Measurements from ENCODE around the gene DHRSX. TPM values are rescaled to one million over a fixed set of nuclear protein-coding genes. Genes with fewer than 3 reads are reported as not detected.
"Not testable (repeated sequence)": the region's sequence is repeated elsewhere in the genome, so short reads cannot be mapped to it uniquely, and the experiment has no call there.

The DHRSX gene
- total RNA-seq, 3 donors from 2014 or later (not counting 1 experiment from before 2014, with no cell fraction given), result 21.5 to 26.1 (median 22.9) TPM

GRCh38 chrX:2474280-2474962, 26.4 kb downstream of the DHRSX start:
- H3K27ac Mint-ChIP-seq, result no peak overlapping the region
- no peak overlapping the region for H3K4me3 Mint-ChIP-seq
- no peaks in the 10 kb centered on the region for H3K4me1 ChIP-seq (ENCODE audit: control insufficient read depth, insufficient read depth, low read length)
- no peak for DNase-seq
- WGBS (ENCODE audit: insufficient coverage), result 98% methylated on average over 20 of the region's 20 CpGs
- no peaks in the 10 kb centered on the region for H3K27me3 Mint-ChIP-seq (ENCODE audit: low read depth in 2 of 2)
- no peak overlapping the region for H3K4me3 ChIP-seq (ENCODE audit: low read length)
- H3K36me3 Mint-ChIP-seq, result no peaks in the 10 kb centered on the region
- H3K4me1 Mint-ChIP-seq, result peaks cover 18 to 28% of the 10 kb centered on the region in 2 donors
- H3K27ac ChIP-seq (ENCODE audit: low read length), result no peak overlapping the region
- H3K9me3 ChIP-seq (ENCODE audit: control insufficient read depth, insufficient read depth, low read length), result no peaks in the 10 kb centered on the region
- no peaks in the 10 kb centered on the region for H3K36me3 ChIP-seq (ENCODE audit: control insufficient read depth, insufficient read depth, low read length)
- peaks cover 2 to 3% of the 10 kb centered on the region in 2 donors for H3K9me3 Mint-ChIP-seq
- no peak for ATAC-seq
- intact Hi-C loops (cut with micrococcal nuclease), result no loop called here
- H3K27me3 ChIP-seq (ENCODE audit: control insufficient read depth, insufficient read depth, low read length), result no peaks in the 10 kb centered on the region
- TF ChIP-seq, protein P1, sequence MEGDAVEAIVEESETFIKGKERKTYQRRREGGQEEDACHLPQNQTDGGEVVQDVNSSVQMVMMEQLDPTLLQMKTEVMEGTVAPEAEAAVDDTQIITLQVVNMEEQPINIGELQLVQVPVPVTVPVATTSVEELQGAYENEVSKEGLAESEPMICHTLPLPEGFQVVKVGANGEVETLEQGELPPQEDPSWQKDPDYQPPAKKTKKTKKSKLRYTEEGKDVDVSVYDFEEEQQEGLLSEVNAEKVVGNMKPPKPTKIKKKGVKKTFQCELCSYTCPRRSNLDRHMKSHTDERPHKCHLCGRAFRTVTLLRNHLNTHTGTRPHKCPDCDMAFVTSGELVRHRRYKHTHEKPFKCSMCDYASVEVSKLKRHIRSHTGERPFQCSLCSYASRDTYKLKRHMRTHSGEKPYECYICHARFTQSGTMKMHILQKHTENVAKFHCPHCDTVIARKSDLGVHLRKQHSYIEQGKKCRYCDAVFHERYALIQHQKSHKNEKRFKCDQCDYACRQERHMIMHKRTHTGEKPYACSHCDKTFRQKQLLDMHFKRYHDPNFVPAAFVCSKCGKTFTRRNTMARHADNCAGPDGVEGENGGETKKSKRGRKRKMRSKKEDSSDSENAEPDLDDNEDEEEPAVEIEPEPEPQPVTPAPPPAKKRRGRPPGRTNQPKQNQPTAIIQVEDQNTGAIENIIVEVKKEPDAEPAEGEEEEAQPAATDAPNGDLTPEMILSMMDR (IDR thresholded peaks at IDR 0.05), result no peak

DNA sequence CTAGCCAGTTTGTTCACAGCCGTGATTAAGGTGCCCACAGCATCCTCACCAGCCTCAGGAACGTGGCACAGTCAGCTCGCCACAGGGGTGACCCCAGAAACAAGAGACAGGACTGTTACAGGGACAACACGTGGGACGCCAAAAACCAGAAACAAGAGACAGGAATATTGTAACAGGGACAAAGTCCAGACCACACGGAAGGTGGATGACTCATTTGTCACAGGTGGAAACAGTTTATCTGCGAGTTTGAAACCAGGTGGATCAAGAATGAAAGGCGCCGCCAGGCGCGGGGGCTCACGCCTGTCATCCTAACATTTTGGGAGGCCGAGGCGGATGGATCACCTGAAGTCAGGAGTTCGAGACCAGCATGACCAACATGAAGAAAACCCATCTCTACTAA, 27.7 kb downstream of the DHRSX start:
- H3K27me3 ChIP-seq (ENCODE audit: control insufficient read depth, insufficient read depth, low read length); intact Hi-C loops (cut with micrococcal nuclease); H3K27ac Mint-ChIP-seq; H3K4me1 ChIP-seq (ENCODE audit: control insufficient read depth, insufficient read depth, low read length); DNase-seq; H3K4me3 Mint-ChIP-seq; H3K9me3 ChIP-seq (ENCODE audit: control insufficient read depth, insufficient read depth, low read length); H3K4me3 ChIP-seq (ENCODE audit: low read length); ATAC-seq; H3K9me3 Mint-ChIP-seq; H3K27ac ChIP-seq (ENCODE audit: low read length); H3K36me3 Mint-ChIP-seq; H3K36me3 ChIP-seq (ENCODE audit: control insufficient read depth, insufficient read depth, low read length); H3K27me3 Mint-ChIP-seq (ENCODE audit: low read depth in 2 of 2): not testable (repeated sequence)
- H3K4me1 Mint-ChIP-seq, result peaks cover 25 to 36% of the 10 kb centered on the region in 2 donors
- 89% methylated on average over 15 of the region's 15 CpGs for WGBS (ENCODE audit: insufficient coverage)

- DNase-seq (no peak), ATAC-seq (no peak)
- Mint-ChIP-seq H3K4me1 (peaks cover 18 to 38% of the 10 kb centered on the region in 2 donors), H3K27me3 (ENCODE audit: low read depth in 2 of 2) (no peaks in the 10 kb centered on the region), H3K27ac (no peak overlapping the region), H3K36me3 (no peaks in the 10 kb centered on the region), H3K4me3 (no peak overlapping the region), H3K9me3 (peaks cover 2 to 3% of the 10 kb centered on the region in 2 donors)
- WGBS (ENCODE audit: insufficient coverage), result 98% methylated on average over 5 of the region's 7 CpGs
- TF ChIP-seq, protein P1 (IDR thresholded peaks at IDR 0.05), result no peak
- H3K27ac ChIP-seq (ENCODE audit: low read length), result no peak overlapping the region
- no peak overlapping the region for H3K4me3 ChIP-seq (ENCODE audit: low read length)
- H3K27me3 ChIP-seq (ENCODE audit: control insufficient read depth, insufficient read depth, low read length), result no peaks in the 10 kb centered on the region
- no peaks in the 10 kb centered on the region for H3K36me3 ChIP-seq (ENCODE audit: control insufficient read depth, insufficient read depth, low read length)
- intact Hi-C loops (cut with micrococcal nuclease), result no loop called here
- H3K4me1 ChIP-seq (ENCODE audit: control insufficient read depth, insufficient read depth, low read length), result no peaks in the 10 kb centered on the region
- H3K9me3 ChIP-seq (ENCODE audit: control insufficient read depth, insufficient read depth, low read length), result no peaks in the 10 kb centered on the region
Measured at GRCh38 chrX:2471641-2472040, 29.1 kb downstream of the DHRSX start.

GRCh38 chrX:2471126-2471525, 29.6 kb downstream of the DHRSX start:
- 98% methylated on average over 10 of the region's 10 CpGs for WGBS (ENCODE audit: insufficient coverage)
- peaks cover 17 to 37% of the 10 kb centered on the region in 2 donors for H3K4me1 Mint-ChIP-seq
- H3K9me3 ChIP-seq (ENCODE audit: control insufficient read depth, insufficient read depth, low read length); H3K27ac Mint-ChIP-seq; H3K9me3 Mint-ChIP-seq; DNase-seq; intact Hi-C loops (cut with micrococcal nuclease); H3K4me1 ChIP-seq (ENCODE audit: control insufficient read depth, insufficient read depth, low read length); ATAC-seq; H3K27ac ChIP-seq (ENCODE audit: low read length); H3K36me3 Mint-ChIP-seq; H3K4me3 Mint-ChIP-seq; H3K27me3 ChIP-seq (ENCODE audit: control insufficient read depth, insufficient read depth, low read length); H3K4me3 ChIP-seq (ENCODE audit: low read length); H3K27me3 Mint-ChIP-seq (ENCODE audit: low read depth in 2 of 2); H3K36me3 ChIP-seq (ENCODE audit: control insufficient read depth, insufficient read depth, low read length): not testable (repeated sequence)

DNA sequence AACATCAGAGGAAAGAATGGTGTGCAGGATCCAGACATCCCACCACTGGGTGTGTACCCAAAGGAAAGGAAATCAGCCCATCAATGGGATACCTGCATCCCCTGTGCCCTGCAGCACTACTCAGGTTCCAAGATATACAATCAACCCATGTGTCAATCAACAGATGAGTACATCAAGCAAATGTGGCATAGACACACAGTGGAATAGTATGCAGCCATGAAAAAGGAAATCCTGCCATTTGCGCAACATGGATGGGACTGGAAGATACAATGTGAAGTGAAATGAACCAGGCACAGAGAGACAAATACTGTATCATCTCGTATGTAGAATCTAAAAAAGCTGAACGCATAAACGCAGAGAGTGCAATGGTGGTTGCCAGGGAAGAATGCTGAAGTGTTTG, 30.9 kb downstream of the DHRSX start:
- ATAC-seq; H3K36me3 Mint-ChIP-seq; H3K36me3 ChIP-seq (ENCODE audit: control insufficient read depth, insufficient read depth, low read length); H3K27ac Mint-ChIP-seq; H3K27me3 ChIP-seq (ENCODE audit: control insufficient read depth, insufficient read depth, low read length); intact Hi-C loops (cut with micrococcal nuclease); H3K4me3 Mint-ChIP-seq; H3K9me3 ChIP-seq (ENCODE audit: control insufficient read depth, insufficient read depth, low read length); H3K4me3 ChIP-seq (ENCODE audit: low read length); H3K27me3 Mint-ChIP-seq (ENCODE audit: low read depth in 2 of 2); H3K27ac ChIP-seq (ENCODE audit: low read length); DNase-seq; H3K4me1 ChIP-seq (ENCODE audit: control insufficient read depth, insufficient read depth, low read length); H3K9me3 Mint-ChIP-seq: not testable (repeated sequence)
- WGBS (ENCODE audit: insufficient coverage), result 91% methylated on average over 4 of the region's 4 CpGs
- peaks cover 9 to 36% of the 10 kb centered on the region in 2 donors for H3K4me1 Mint-ChIP-seq
